Measurements from ENCODE around the gene HAGH. TPM values are rescaled to one million over a fixed set of nuclear protein-coding genes. Genes with fewer than 3 reads are reported as not detected.
A peak's percentile ranks its signal among the peaks of the same experiment; 100 is the strongest.

The HAGH gene
- total and polyA plus RNA-seq, 11 donors = 111 to 358 (median 165) TPM

- TF ChIP-seq POLR2A (IDR thresholded peaks at IDR 0.05) (no peak), CTCF (IDR thresholded peaks at IDR 0.05) (no peak)
- Histone ChIP-seq H3K27me3 (no peaks in the 10 kb centered on the region), H3K4me1 (peaks cover 14 to 39% (median 30%) of the 10 kb centered on the region in 12 donors), H3K9me3 (no peaks in the 10 kb centered on the region), H3K4me3 (peak overlapping the region in 9 of 12 donors; percentile 75 to 99 (median 96)), H3K27ac (peak overlapping the region in 8 of 12 donors; percentile 25 to 99 (median 97)), H3K36me3 (peaks cover 0 to 50% (median 42%) of the 10 kb centered on the region in 9 donors)
- no peak for DNase-seq
- intact Hi-C loops (cut with DNase I) = loop anchor here in 2 of 10 donors (5.0 kb wide), 2 partner anchors 62 to 157 kb away; partner anchors contain the start of genes CRAMP1 (in 1 of the 2), IFT140 (in 1 of the 2) and MAPK8IP3 (in 1 of the 2)
- ATAC-seq = peak in 1 of 4 donors; percentile 0
- WGBS, 4 donors = 63 to 84% (median 80%) methylated on average over 17 to 27 of the region's 27 CpGs
These were observed 57.0 kb downstream of the HAGH start for GRCh38 chr16:1769402-1770300.

DNA sequence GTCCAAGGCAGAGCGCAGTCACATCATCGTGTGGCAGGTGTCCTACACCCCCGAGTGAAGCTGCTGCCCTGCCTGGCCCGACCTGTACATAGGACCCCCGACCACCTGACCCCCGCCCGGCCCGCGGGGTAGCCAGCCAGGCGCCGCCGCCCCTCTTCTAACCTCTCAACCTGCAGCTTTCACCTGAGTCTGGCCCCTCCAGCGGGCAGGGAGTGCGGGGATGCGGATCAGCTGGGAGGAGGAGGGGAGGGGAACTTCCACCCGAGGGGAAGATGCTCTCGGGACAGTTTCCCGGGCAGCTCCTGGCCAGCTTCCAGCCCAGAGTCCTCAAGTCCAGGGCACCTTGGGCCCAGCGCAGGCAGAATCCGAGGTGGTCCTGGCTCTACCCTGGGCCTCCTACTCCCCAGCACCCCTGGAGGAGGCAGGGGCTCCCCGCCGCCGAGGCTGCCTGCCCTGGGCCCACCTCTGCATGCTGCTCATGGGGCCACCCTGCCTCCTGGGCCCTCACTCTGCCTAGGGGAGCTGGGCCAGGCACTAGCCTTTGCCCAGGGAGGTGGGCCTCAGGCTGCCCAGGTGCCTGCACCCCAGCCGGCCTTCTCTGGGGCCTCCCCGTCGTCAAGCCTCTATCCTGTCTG, 57.7 kb downstream of the HAGH start:
- Histone ChIP-seq H3K4me3 (no peak overlapping the region), H3K27me3 (no peaks in the 10 kb centered on the region), H3K4me1 (peaks cover 10 to 31% (median 22%) of the 10 kb centered on the region in 12 donors), H3K9me3 (no peaks in the 10 kb centered on the region), H3K27ac (peak overlapping the region in 1 of 12 donors; percentile 98), H3K36me3 (peaks cover 0 to 58% (median 50%) of the 10 kb centered on the region in 9 donors)
- intact Hi-C loops (cut with DNase I) = no loop called here
- 79 to 91% (median 81%) methylated on average over 6 to 26 of the region's 26 CpGs for WGBS, 4 donors
- ATAC-seq = no peak
- no peak for DNase-seq
- no peak for TF ChIP-seq POLR2A (IDR thresholded peaks at IDR 0.05)
- TF ChIP-seq CTCF (IDR thresholded peaks at IDR 0.05) = no peak

DNA sequence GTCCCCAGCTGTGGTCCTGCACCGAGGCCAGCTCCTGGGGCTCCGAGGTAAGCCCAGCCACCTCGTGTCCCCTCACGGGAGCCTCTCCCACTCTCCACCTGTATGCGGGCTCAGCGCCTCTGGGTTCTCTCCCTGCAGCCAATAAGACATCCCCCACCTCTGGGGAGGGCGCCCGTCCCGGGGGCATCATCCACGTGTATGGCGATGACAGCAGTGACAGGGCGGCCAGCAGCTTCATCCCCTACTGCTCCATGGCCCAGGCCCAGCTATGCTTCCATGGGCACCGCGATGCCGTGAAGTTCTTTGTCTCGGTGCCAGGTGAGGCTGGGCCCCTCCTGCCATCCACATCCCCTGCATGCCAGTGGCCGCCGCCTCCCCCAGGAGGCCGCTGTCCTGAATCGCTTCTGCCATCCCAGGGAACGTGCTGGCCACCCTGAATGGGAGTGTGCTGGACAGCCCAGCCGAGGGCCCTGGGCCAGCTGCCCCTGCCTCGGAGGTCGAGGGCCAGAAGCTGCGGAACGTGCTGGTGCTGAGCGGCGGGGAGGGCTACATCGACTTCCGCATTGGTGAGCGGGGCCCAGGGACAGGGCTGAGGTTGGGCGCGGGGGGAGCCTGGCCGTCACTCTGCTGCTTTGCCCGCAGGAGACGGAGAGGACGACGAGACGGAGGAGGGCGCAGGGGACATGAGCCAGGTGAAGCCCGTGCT, 58.4 kb downstream of the HAGH start:
- DNase-seq (no peak), ATAC-seq (no peak)
- Histone ChIP-seq H3K27me3 (no peaks in the 10 kb centered on the region), H3K36me3 (peaks cover 0 to 63% (median 54%) of the 10 kb centered on the region in 9 donors), H3K9me3 (no peaks in the 10 kb centered on the region), H3K4me3 (no peak overlapping the region), H3K4me1 (peaks cover 8 to 27% (median 19%) of the 10 kb centered on the region in 12 donors), H3K27ac (peak overlapping the region in 1 of 12 donors; percentile 98)
- TF ChIP-seq CTCF (IDR thresholded peaks at IDR 0.05) (no peak), POLR2A (IDR thresholded peaks at IDR 0.05) (no peak)
- intact Hi-C loops (cut with DNase I) = no loop called here
- WGBS, 4 donors = 84 to 89% (median 86%) methylated on average over 32 to 41 of the region's 41 CpGs
